Bronchial epithelial cell (primary cell): ENCODE results near the gene LACTB. TPM values are rescaled to one million over a fixed set of nuclear protein-coding genes. Genes with fewer than 3 reads are reported as not detected.

ENCODE experiments used
- DNase-seq: peaks from one replicate; pipeline ENCODE4 v3.0.0-alpha.2; 2010; ENCODE audit warnings: low read depth
- FAIRE-seq: peaks from 2 replicates; lab custom pipeline; 2011; peaks lifted over from hg19 to GRCh38; lab: Jason Lieb, UNC
- H3K27me3 ChIP-seq: 2 replicates; pipeline ENCODE4 v1.5.1; 2011; ENCODE audit warnings: low read length; ENCODE audit not compliant: control insufficient read depth, insufficient read depth
- H3K36me3 ChIP-seq: 2 replicates; pipeline ENCODE4 v1.5.1; 2011; ENCODE audit warnings: low read length; ENCODE audit not compliant: control insufficient read depth, insufficient read depth
- H3K4me3 ChIP-seq: 2 replicates; pipeline ENCODE4 v1.5.1; 2011; ENCODE audit warnings: mild to moderate bottlenecking, low read depth, low read length, control low read depth
- CTCF ChIP-seq: IDR thresholded peaks from 2 replicates; pipeline ENCODE4 v1.5.1; 2011; ENCODE audit warnings: mild to moderate bottlenecking, moderate library complexity, low read length, control low read depth, inconsistent platforms; ENCODE audit not compliant: insufficient read depth, severe bottlenecking
- total RNA-seq: library from RNA; depleted of rRNA; stranded (reverse); fragments of >200 nt; gene quantifications from 2 replicates; pipeline ENCODE4 v1.2.1, GENCODE V29; 2014

Gene LACTB
- total RNA-seq, 1 donor from 2014 or later, result 14.5 TPM

- Histone ChIP-seq H3K27me3 (no peaks in the 10 kb centered on the region), H3K4me3 (no peak overlapping the region), H3K36me3 (no peaks in the 10 kb centered on the region)
- no peak for DNase-seq
- TF ChIP-seq CTCF, result no peak
- no peak for FAIRE-seq
These were observed 41.6 kb downstream of the LACTB start for GRCh38 chr15:63163217-63163616.

- FAIRE-seq, result no peak
- H3K36me3 ChIP-seq, result no peaks in the 10 kb centered on the region
- TF ChIP-seq CTCF, result no peak
- no peak for DNase-seq
- H3K27me3 ChIP-seq, result no peaks in the 10 kb centered on the region
- no peak overlapping the region for H3K4me3 ChIP-seq
These were observed 43.7 kb downstream of the LACTB start for GRCh38 chr15:63165166-63165859.

- no peaks in the 10 kb centered on the region for H3K27me3 ChIP-seq
- no peak overlapping the region for H3K4me3 ChIP-seq
- no peak for DNase-seq
- FAIRE-seq, result no peak
- TF ChIP-seq CTCF, result no peak
- H3K36me3 ChIP-seq, result no peaks in the 10 kb centered on the region
These were observed 44.6 kb downstream of the LACTB start for GRCh38 chr15:63166219-63166618.

GRCh38 chr15:63169788-63170187, 48.1 kb downstream of the LACTB start:
- no peak for TF ChIP-seq CTCF
- Histone ChIP-seq H3K4me3 (no peak overlapping the region), H3K27me3 (no peaks in the 10 kb centered on the region), H3K36me3 (no peaks in the 10 kb centered on the region)
- no peak for DNase-seq
- FAIRE-seq, result no peak

GRCh38 chr15:63172376-63172775, 50.7 kb downstream of the LACTB start:
- H3K27me3 ChIP-seq, result no peaks in the 10 kb centered on the region
- no peaks in the 10 kb centered on the region for H3K36me3 ChIP-seq
- TF ChIP-seq CTCF, result no peak
- FAIRE-seq, result no peak
- no peak overlapping the region for H3K4me3 ChIP-seq
- DNase-seq, result no peak

- Histone ChIP-seq H3K27me3 (no peaks in the 10 kb centered on the region), H3K36me3 (no peaks in the 10 kb centered on the region), H3K4me3 (no peak overlapping the region)
- no peak for FAIRE-seq
- TF ChIP-seq CTCF, result no peak
- DNase-seq, result no peak
These were observed 51.3 kb downstream of the LACTB start for GRCh38 chr15:63172851-63173451.
